H9 (cell line): ENCODE data around the gene LTBP2. TPM values are rescaled to one million over a fixed set of nuclear protein-coding genes. Genes with fewer than 3 reads are reported as not detected.

Experiments
- DNase-seq: peaks from one replicate; pipeline ENCODE4 v3.0.0-alpha.2; 2017
- H2AFZ ChIP-seq: one replicate; pipeline ENCODE4 v1.6.1; 2013; ENCODE audit warnings: mild to moderate bottlenecking, low read length, control low read depth, moderate library complexity
- H2AK5ac ChIP-seq: 2 replicates; pipeline ENCODE4 v1.6.1; 2013; ENCODE audit warnings: low read length, control low read depth, mixed read lengths; ENCODE audit not compliant: insufficient read length
- H2BK120ac ChIP-seq: one replicate; pipeline ENCODE4 v1.6.1; 2013; ENCODE audit warnings: low read depth, mild to moderate bottlenecking, low read length, control low read depth, inconsistent platforms; ENCODE audit not compliant: poor library complexity, severe bottlenecking
- H2BK12ac ChIP-seq: 2 replicates; pipeline ENCODE4 v1.6.1; 2013; ENCODE audit warnings: low read length, control low read depth, mixed read lengths, low read depth; ENCODE audit not compliant: insufficient read length
- H2BK15ac ChIP-seq: 2 replicates; pipeline ENCODE4 v1.6.1; 2013; ENCODE audit warnings: low read depth, low read length, control low read depth
- H2BK20ac ChIP-seq: one replicate; pipeline ENCODE4 v1.6.1; 2013; ENCODE audit warnings: low read depth, mild to moderate bottlenecking, low read length, control low read depth, inconsistent platforms; ENCODE audit not compliant: poor library complexity, severe bottlenecking
- H2BK5ac ChIP-seq: 2 replicates; pipeline ENCODE4 v1.6.1; 2013; ENCODE audit warnings: low read length, control low read depth, mixed read lengths; ENCODE audit not compliant: insufficient read length
- H3K14ac ChIP-seq: 2 replicates; pipeline ENCODE4 v1.6.1; 2013; ENCODE audit warnings: low read length, control low read depth; ENCODE audit not compliant: insufficient read depth
- H3K18ac ChIP-seq: 2 replicates; pipeline ENCODE4 v1.6.1; 2013; ENCODE audit warnings: low read depth, mild to moderate bottlenecking, mixed read lengths, low read length, control low read depth; ENCODE audit not compliant: insufficient read length
- H3K23ac ChIP-seq: 2 replicates; pipeline ENCODE4 v1.6.1; 2013; ENCODE audit warnings: low read length, control low read depth, mixed read lengths, low read depth; ENCODE audit not compliant: insufficient read length
- H3K23me2 ChIP-seq: 2 replicates; pipeline ENCODE4 v1.6.1; 2013; ENCODE audit warnings: low read depth, mild to moderate bottlenecking, mixed read lengths, low read length, control low read depth; ENCODE audit not compliant: insufficient read length, poor library complexity, severe bottlenecking
- H3K27ac ChIP-seq: 2 replicates; pipeline ENCODE4 v1.5.1; 2013; ENCODE audit warnings: low read length, control low read depth, mixed read lengths, low read depth; ENCODE audit not compliant: insufficient read length
- H3K27me3 ChIP-seq: 2 replicates; pipeline ENCODE4 v1.6.1; 2013; ENCODE audit warnings: low read length, control low read depth, inconsistent platforms; ENCODE audit not compliant: insufficient read depth
- H3K4ac ChIP-seq: 2 replicates; pipeline ENCODE4 v1.6.1; 2013; ENCODE audit warnings: low read depth, mild to moderate bottlenecking, control low read depth, inconsistent platforms, low read length, moderate library complexity
- H3K4me1 ChIP-seq: 2 replicates; pipeline ENCODE4 v1.6.1; 2013; ENCODE audit warnings: low read length, control low read depth, inconsistent platforms; ENCODE audit not compliant: insufficient read depth
- H3K4me2 ChIP-seq: 2 replicates; pipeline ENCODE4 v1.6.1; 2013; ENCODE audit warnings: low read length, control low read depth, mixed read lengths; ENCODE audit not compliant: insufficient read length, insufficient read depth
- H3K56ac ChIP-seq: 2 replicates; pipeline ENCODE4 v1.6.1; 2013; ENCODE audit warnings: low read depth, mild to moderate bottlenecking, mixed read lengths, low read length, control low read depth; ENCODE audit not compliant: insufficient read length
- H3K79me1 ChIP-seq: 2 replicates; pipeline ENCODE4 v1.6.1; 2013; ENCODE audit warnings: low read depth, mild to moderate bottlenecking, moderate library complexity, low read length, control low read depth, inconsistent platforms; ENCODE audit not compliant: insufficient read depth, poor library complexity, severe bottlenecking
- H3K79me2 ChIP-seq: 2 replicates; pipeline ENCODE4 v1.6.1; 2013; ENCODE audit warnings: low read length, control low read depth, inconsistent platforms; ENCODE audit not compliant: insufficient read depth
- H3K9ac ChIP-seq: 2 replicates; pipeline ENCODE4 v1.6.1; 2013; ENCODE audit warnings: low read length, control low read depth, mixed read lengths; ENCODE audit not compliant: insufficient read length; ENCODE audit errors: extremely low read depth
- H3K9me3 ChIP-seq: one replicate; pipeline ENCODE4 v1.6.1; 2013; ENCODE audit warnings: low read depth, low read length, inconsistent platforms; ENCODE audit not compliant: control insufficient read depth
- H3T11ph ChIP-seq: one replicate; pipeline ENCODE4 v1.6.1; 2013; ENCODE audit warnings: mild to moderate bottlenecking, low read length, control low read depth, inconsistent platforms
- H4K20me1 ChIP-seq: one replicate; pipeline ENCODE4 v1.6.1; 2013; ENCODE audit not compliant: control insufficient read depth, insufficient read length, insufficient read depth
- H4K5ac ChIP-seq: 2 replicates; pipeline ENCODE4 v1.6.1; 2013; ENCODE audit warnings: low read depth, mild to moderate bottlenecking, mixed read lengths, low read length, control low read depth; ENCODE audit not compliant: insufficient read length
- H4K8ac ChIP-seq: replicated peaks from 2 replicates; pipeline ENCODE4 v1.6.1; 2013; ENCODE audit warnings: low read length, control low read depth, mixed read lengths, low read depth; ENCODE audit not compliant: insufficient read length
- H4K91ac ChIP-seq: 2 replicates; pipeline ENCODE4 v1.6.1; 2013; ENCODE audit warnings: low read depth, mild to moderate bottlenecking, moderate library complexity, mixed read lengths, low read length, control low read depth; ENCODE audit not compliant: insufficient read length
- H3K27ac Mint-ChIP-seq, 3 experiments: 2 replicates in 2 of 3; 3 replicates in 1 of 3; pipeline ENCODE4 v1.8.0; 2020 to 2021; ENCODE audit warnings: mixed read lengths in 3 of 3, mild to moderate bottlenecking in 1 of 3, moderate library complexity in 1 of 3
- H3K27me3 Mint-ChIP-seq: 2 replicates; pipeline ENCODE4 v1.8.0; 2021; ENCODE audit warnings: low read depth, mild to moderate bottlenecking, moderate library complexity, mixed read lengths
- H3K36me3 Mint-ChIP-seq, 3 experiments: 2 replicates in 2 of 3; 3 replicates in 1 of 3; pipeline ENCODE4 v1.8.0; 2020 to 2021; ENCODE audit warnings: low read depth in 3 of 3, mixed read lengths in 3 of 3; ENCODE audit not compliant: insufficient read depth in 1 of 3
- H3K4me1 Mint-ChIP-seq, 2 experiments: 2 replicates each; pipeline ENCODE4 v1.8.0; 2020; ENCODE audit warnings: mixed read lengths in 2 of 2
- H3K4me3 Mint-ChIP-seq, 2 experiments: 2 replicates in 1 of 2; 3 replicates in 1 of 2; pipeline ENCODE4 v1.8.0; 2020 to 2021; ENCODE audit warnings: mild to moderate bottlenecking in 2 of 2, mixed read lengths in 2 of 2, moderate library complexity in 1 of 2
- H3K9me3 Mint-ChIP-seq, 2 experiments: 2 replicates in 1 of 2; 3 replicates in 1 of 2; pipeline ENCODE4 v1.8.0; 2020; ENCODE audit warnings: mild to moderate bottlenecking in 2 of 2, mixed read lengths in 2 of 2, moderate library complexity in 1 of 2
- CTCF ChIP-seq: fragments of 200-600 bp; sonication (generic); conservative IDR thresholded peaks from 3 replicates; pipeline ENCODE4 v1.8.0; 2021; ENCODE audit warnings: antibody characterized with exemption, mild to moderate bottlenecking
- WGBS: extraction: QIAGEN DNeasy Blood & Tissue Kit; methylation state at CpG from one replicate; pipeline ENCODE4 v1.1.7; 2013; ENCODE audit warnings: missing lambda C conversion rate, low lambda C conversion rate, mixed read lengths; ENCODE audit not compliant: insufficient read length; ENCODE audit errors: extremely low coverage; 5-methylcytosine and 5-hydroxymethylcytosine counted together
- total RNA-seq: library from RNA; stranded (reverse); gene quantifications from 2 replicates; pipeline ENCODE4 v1.2.1, GENCODE V29; 2021

LTBP2 gene
- total RNA-seq, 1 experiment from 2014 or later = 0.77 TPM

- Mint-ChIP-seq H3K36me3 (no peaks in the 10 kb centered on the region), H3K27ac (no peak overlapping the region), H3K9me3 (no peaks in the 10 kb centered on the region), H3K4me1 (peaks cover 4% of the 10 kb centered on the region in 2 experiments), H3K4me3 (no peak overlapping the region), H3K27me3 (no peaks in the 10 kb centered on the region; the same call in none of the 2 replicates)
- no peak overlapping the region for H3K27ac ChIP-seq
- no peak overlapping the region for H3K9ac ChIP-seq
- H4K20me1 ChIP-seq = no peaks in the 10 kb centered on the region
- no peak overlapping the region for H2BK15ac ChIP-seq
- H2AFZ ChIP-seq = no peak overlapping the region
- no peak overlapping the region for H2BK12ac ChIP-seq
- no peak for TF ChIP-seq CTCF
- H4K8ac ChIP-seq = no peak overlapping the region
- no peak overlapping the region for H2BK120ac ChIP-seq
- H3K79me1 ChIP-seq = no peaks in the 10 kb centered on the region
- no peak for DNase-seq
- H3K9me3 ChIP-seq = no peaks in the 10 kb centered on the region
- no peak overlapping the region for H3K4ac ChIP-seq
- no CpG with 5 or more reads among the region's 4 CpGs for WGBS
- no peak overlapping the region for H3K18ac ChIP-seq
- H3K23ac ChIP-seq = no peak overlapping the region
- H3K14ac ChIP-seq = no peak overlapping the region
- H4K5ac ChIP-seq = no peak overlapping the region
- H3K4me1 ChIP-seq = no peaks in the 10 kb centered on the region
- no peak overlapping the region for H2BK20ac ChIP-seq
- no peaks in the 10 kb centered on the region for H3K79me2 ChIP-seq
- H3K23me2 ChIP-seq = no peaks in the 10 kb centered on the region
- no peak overlapping the region for H2BK5ac ChIP-seq
- H2AK5ac ChIP-seq = no peak overlapping the region
- no peak overlapping the region for H3T11ph ChIP-seq
- H3K56ac ChIP-seq = no peak overlapping the region
- H4K91ac ChIP-seq = no peak overlapping the region
- no peak overlapping the region for H3K4me2 ChIP-seq
- H3K27me3 ChIP-seq = no peaks in the 10 kb centered on the region
Measured at GRCh38 chr14:74545386-74545785, 66.7 kb downstream of the LTBP2 start.
